Upper lobe of left lung (tissue), 6 donors: ENCODE measurements around the gene SP6. TPM values are rescaled to one million over a fixed set of nuclear protein-coding genes. Genes with fewer than 3 reads are reported as not detected.

Experiments
- ATAC-seq, 2 donors: fragments of 200-7000 bp; cut with Tn5 transposase; one replicate each; pipeline ENCODE4 v1.9.1; 2022; ENCODE audit warnings: mild to moderate bottlenecking in 2 of 2, moderate library complexity in 2 of 2; ENCODE audit not compliant: low FRiP score in 2 of 2
- DNase-seq, 2 donors: peaks; one replicate each; pipeline ENCODE4 v3.0.0-alpha.2; 2019 to 2020
- H3K27ac ChIP-seq, 4 donors: fragments of 200-600 bp; sonication (generic); one replicate each; pipeline ENCODE4 v1.5.1; 2016 to 2019
- H3K27me3 ChIP-seq, 4 donors: fragments of 200-600 bp; sonication (generic); one replicate each; pipeline ENCODE4 v1.5.1; 2017 to 2019
- H3K36me3 ChIP-seq, 4 donors: fragments of 200-600 bp; sonication (generic); one replicate each; pipeline ENCODE4 v1.5.1; 2016 to 2019
- H3K4me1 ChIP-seq, 4 donors: fragments of 200-600 bp; sonication (generic); one replicate each; pipeline ENCODE4 v1.5.1; 2018 to 2019
- H3K4me3 ChIP-seq, 4 donors: fragments of 200-600 bp; sonication (generic); one replicate each; pipeline ENCODE4 v1.5.1; 2017 to 2019; ENCODE audit warnings: mild to moderate bottlenecking in 2 of 4, moderate library complexity in 1 of 4
- H3K9me3 ChIP-seq, 4 donors: fragments of 200-600 bp; sonication (generic); one replicate each; pipeline ENCODE4 v1.5.1; 2018 to 2019
- EP300 ChIP-seq, 4 donors: sonication (generic); formaldehyde crosslinking; IDR thresholded peaks; one replicate each; pipeline ENCODE4 v1.5.1; 2017; ENCODE audit warnings: antibody characterized with exemption in 4 of 4, control low read depth in 2 of 4
- POLR2A ChIP-seq, 4 donors: fragments of 450-650 bp; IDR thresholded peaks; one replicate each; pipeline ENCODE4 v1.5.1; 2016 to 2017; ENCODE audit warnings: antibody characterized with exemption in 4 of 4, mild to moderate bottlenecking in 2 of 4
- POLR2AphosphoS5 ChIP-seq, 2 donors: sonication (generic); formaldehyde crosslinking; IDR thresholded peaks; one replicate each; pipeline ENCODE4 v1.5.1; 2017; ENCODE audit warnings: antibody characterized with exemption in 2 of 2
- WGBS, 2 donors: methylation state at CpG; one replicate each; pipeline ENCODE4 v1.1.5; 2017 to 2018; 5-methylcytosine and 5-hydroxymethylcytosine counted together
- total RNA-seq, 6 donors: library from RNA; depleted of rRNA in 4 of 6; stranded (reverse); fragments of >200 nt in 4 of 6; gene quantifications; one replicate each; pipeline versions ENCODE4 v1.1.0 to v1.2.1, GENCODE V29; 2016 to 2021
- TF ChIP-seq, protein P1 (sequence below), 6 experiments: fragments of 450-650 bp in 4 of 6; fragments of 200-600 bp in 2 of 6; sonication (generic) in 2 of 6; IDR thresholded peaks; one replicate each; pipeline ENCODE4 v1.5.1; 2016 to 2019; ENCODE audit warnings: antibody characterized with exemption in 6 of 6
- donor health status: DM: no; HTN: no; CAD: no; lungs with moderate emphysema.
- donor health status: DM: no; HTN: yes; CAD: no; lungs with severe emphysema.

SP6 gene
- total RNA-seq, 6 donors from 2014 or later, result 0.76 to 6.4 (median 2.4) TPM

- H3K27me3 ChIP-seq, result no peaks in the 10 kb centered on the region
- H3K36me3 ChIP-seq, result peaks cover 6 to 66% (median 61%) of the 10 kb centered on the region in 4 donors
- H3K9me3 ChIP-seq, result no peaks in the 10 kb centered on the region
- H3K4me1 ChIP-seq, result peaks cover 23 to 38% (median 26%) of the 10 kb centered on the region in 4 donors
- no peak overlapping the region for H3K4me3 ChIP-seq
- DNase-seq (no peak), ATAC-seq (no peak)
- peak overlapping the region in 3 of 4 donors; percentile 21 to 68 (median 61) for H3K27ac ChIP-seq
- TF ChIP-seq EP300 (IDR thresholded peaks at IDR 0.05) (no peak), POLR2A (IDR thresholded peaks at IDR 0.05) (no peak), POLR2AphosphoS5 (IDR thresholded peaks at IDR 0.05) (no peak)
- TF ChIP-seq, protein P1, sequence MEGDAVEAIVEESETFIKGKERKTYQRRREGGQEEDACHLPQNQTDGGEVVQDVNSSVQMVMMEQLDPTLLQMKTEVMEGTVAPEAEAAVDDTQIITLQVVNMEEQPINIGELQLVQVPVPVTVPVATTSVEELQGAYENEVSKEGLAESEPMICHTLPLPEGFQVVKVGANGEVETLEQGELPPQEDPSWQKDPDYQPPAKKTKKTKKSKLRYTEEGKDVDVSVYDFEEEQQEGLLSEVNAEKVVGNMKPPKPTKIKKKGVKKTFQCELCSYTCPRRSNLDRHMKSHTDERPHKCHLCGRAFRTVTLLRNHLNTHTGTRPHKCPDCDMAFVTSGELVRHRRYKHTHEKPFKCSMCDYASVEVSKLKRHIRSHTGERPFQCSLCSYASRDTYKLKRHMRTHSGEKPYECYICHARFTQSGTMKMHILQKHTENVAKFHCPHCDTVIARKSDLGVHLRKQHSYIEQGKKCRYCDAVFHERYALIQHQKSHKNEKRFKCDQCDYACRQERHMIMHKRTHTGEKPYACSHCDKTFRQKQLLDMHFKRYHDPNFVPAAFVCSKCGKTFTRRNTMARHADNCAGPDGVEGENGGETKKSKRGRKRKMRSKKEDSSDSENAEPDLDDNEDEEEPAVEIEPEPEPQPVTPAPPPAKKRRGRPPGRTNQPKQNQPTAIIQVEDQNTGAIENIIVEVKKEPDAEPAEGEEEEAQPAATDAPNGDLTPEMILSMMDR (IDR thresholded peaks at IDR 0.05), result no peak
- WGBS, 2 donors, result 67 to 74% methylated on average over 8 to 10 of the region's 10 CpGs
Observed at GRCh38 chr17:47819475-47819874, 31.5 kb downstream of the SP6 start.

GRCh38 chr17:47818002-47818695 lies 32.8 kb downstream of the SP6 start:
- Histone ChIP-seq H3K9me3 (no peaks in the 10 kb centered on the region), H3K36me3 (peaks cover 6 to 66% (median 57%) of the 10 kb centered on the region in 4 donors), H3K4me1 (peaks cover 23 to 38% (median 26%) of the 10 kb centered on the region in 4 donors), H3K4me3 (no peak overlapping the region), H3K27me3 (no peaks in the 10 kb centered on the region), H3K27ac (no peak overlapping the region)
- WGBS, 2 donors, result 79 to 96% methylated on average over 3 to 11 of the region's 11 CpGs
- ATAC-seq (no peak), DNase-seq (no peak)
- TF ChIP-seq EP300 (IDR thresholded peaks at IDR 0.05) (no peak), POLR2A (IDR thresholded peaks at IDR 0.05) (no peak), POLR2AphosphoS5 (IDR thresholded peaks at IDR 0.05) (no peak)
- TF ChIP-seq, protein P1 (IDR thresholded peaks at IDR 0.05), result no peak

- ATAC-seq, result no peak
- TF ChIP-seq POLR2A (IDR thresholded peaks at IDR 0.05), result no peak
- no peak for TF ChIP-seq EP300 (IDR thresholded peaks at IDR 0.05)
- peaks cover 18 to 30% (median 22%) of the 10 kb centered on the region in 4 donors for H3K4me1 ChIP-seq
- no peak overlapping the region for H3K27ac ChIP-seq
- no peak for DNase-seq
- H3K36me3 ChIP-seq, result peaks cover 9 to 77% (median 63%) of the 10 kb centered on the region in 4 donors
- no peaks in the 10 kb centered on the region for H3K27me3 ChIP-seq
- no peaks in the 10 kb centered on the region for H3K9me3 ChIP-seq
- 95 to 96% methylated on average over 4 to 10 of the region's 10 CpGs for WGBS, 2 donors
- no peak overlapping the region for H3K4me3 ChIP-seq
Observed at GRCh38 chr17:47816947-47817346, 34.0 kb downstream of the SP6 start.

DNA sequence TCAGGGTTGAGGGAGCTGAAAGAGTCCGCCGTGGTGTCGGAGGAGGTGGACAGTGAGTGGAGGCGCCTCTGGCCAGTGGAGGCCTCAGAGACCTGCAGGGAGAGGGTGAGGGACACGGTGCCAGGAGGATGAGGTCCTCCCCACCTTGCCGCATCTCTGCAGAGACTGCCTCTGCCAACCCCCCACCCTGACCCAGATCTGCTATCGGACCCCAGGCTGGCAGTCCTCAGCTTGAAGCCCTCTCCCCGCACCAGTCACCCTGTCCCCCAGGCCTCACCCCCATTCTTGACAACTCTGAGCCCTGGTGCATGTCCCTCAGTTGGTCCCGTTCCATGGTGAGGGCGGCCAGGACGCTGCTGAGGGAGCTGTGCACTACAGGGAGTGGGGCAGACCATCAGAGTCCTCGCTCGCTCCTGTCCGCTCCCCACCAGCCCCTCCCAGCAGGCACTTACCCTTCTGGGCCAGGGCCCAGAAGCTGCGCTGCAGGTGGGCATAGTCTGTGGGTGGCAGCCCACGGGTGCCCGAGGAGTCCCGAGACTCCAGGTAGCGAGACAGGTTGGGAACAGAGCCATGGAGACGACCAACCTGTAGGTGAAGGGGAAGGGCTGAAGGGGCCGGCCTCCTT lies 34.7 kb downstream of the SP6 start:
- H3K27me3 ChIP-seq, result no peaks in the 10 kb centered on the region
- H3K9me3 ChIP-seq, result no peaks in the 10 kb centered on the region
- 93 to 97% methylated on average over 10 to 18 of the region's 21 CpGs for WGBS, 2 donors
- no peak for ATAC-seq
- TF ChIP-seq EP300 (IDR thresholded peaks at IDR 0.05), result no peak
- TF ChIP-seq, protein P1 (IDR thresholded peaks at IDR 0.05), result no peak
- no peak for TF ChIP-seq POLR2AphosphoS5 (IDR thresholded peaks at IDR 0.05)
- TF ChIP-seq POLR2A (IDR thresholded peaks at IDR 0.05), result no peak
- DNase-seq, result no peak
- H3K4me1 ChIP-seq, result peaks cover 15 to 23% (median 17%) of the 10 kb centered on the region in 4 donors
- no peak overlapping the region for H3K27ac ChIP-seq
- no peak overlapping the region for H3K4me3 ChIP-seq
- peaks cover 9 to 84% (median 66%) of the 10 kb centered on the region in 4 donors for H3K36me3 ChIP-seq

- Histone ChIP-seq H3K4me1 (peaks cover 8 to 19% (median 13%) of the 10 kb centered on the region in 4 donors), H3K9me3 (no peaks in the 10 kb centered on the region), H3K4me3 (no peak overlapping the region), H3K27ac (no peak overlapping the region), H3K27me3 (no peaks in the 10 kb centered on the region), H3K36me3 (peaks cover 9 to 92% (median 66%) of the 10 kb centered on the region in 4 donors)
- 92 to 97% methylated on average over 21 of the region's 21 CpGs for WGBS, 2 donors
- ATAC-seq (no peak), DNase-seq (no peak)
- TF ChIP-seq POLR2A (IDR thresholded peaks at IDR 0.05) (no peak), POLR2AphosphoS5 (IDR thresholded peaks at IDR 0.05) (no peak), EP300 (IDR thresholded peaks at IDR 0.05) (no peak)
- TF ChIP-seq, protein P1 (IDR thresholded peaks at IDR 0.05), result no peak
Observed at GRCh38 chr17:47815106-47815918, 35.7 kb downstream of the SP6 start.
